GM10266 (cell line): ENCODE results near the gene RNPEPL1.
"Not testable (repeated sequence)": the region's sequence is repeated elsewhere in the genome, so short reads cannot be mapped to it uniquely, and the experiment has no call there.

Experiments used
- DNase-seq: peaks from one replicate; pipeline ENCODE4 v3.0.0; 2012; ENCODE audit errors: extremely low spot score
- TF ChIP-seq, protein P1 (sequence below): IDR thresholded peaks from 2 replicates; pipeline ENCODE4 v1.5.1; 2012; ENCODE audit warnings: mild to moderate bottlenecking, low read depth; ENCODE audit not compliant: control insufficient read depth, insufficient read depth; ENCODE audit errors: missing control alignments

RNPEPL1 gene

DNA sequence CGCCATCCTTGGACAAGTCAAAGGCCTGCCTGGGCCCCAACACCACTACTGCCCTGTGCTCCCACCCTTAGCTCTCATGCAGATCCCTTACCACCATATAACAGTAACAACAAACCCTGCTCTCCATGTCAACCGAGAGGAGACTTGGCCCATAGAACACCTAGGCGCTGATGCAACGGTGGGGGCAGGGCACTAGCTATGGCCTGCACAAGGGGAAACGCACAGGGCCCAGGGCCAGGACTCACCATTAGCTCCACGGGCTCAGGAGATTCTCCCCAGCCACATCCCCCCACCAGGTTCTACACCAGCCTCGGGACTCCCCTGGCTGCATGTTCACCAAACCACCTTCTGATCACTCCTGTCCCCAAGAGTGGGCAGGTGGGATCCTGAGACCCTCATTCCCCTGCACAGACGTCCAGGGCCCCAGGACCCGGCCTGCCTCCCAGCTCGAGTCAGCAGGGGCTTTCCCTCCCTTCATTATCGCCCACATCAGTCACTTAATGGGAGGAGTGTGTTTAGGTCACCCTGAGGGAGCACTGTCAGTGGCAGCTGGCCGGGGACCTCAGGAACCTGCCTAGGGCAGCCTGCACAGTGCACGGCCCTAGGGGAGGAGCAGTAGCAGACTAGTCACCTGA is 39.8 kb upstream of the RNPEPL1 start:
- no peak for DNase-seq
- TF ChIP-seq, protein P1, sequence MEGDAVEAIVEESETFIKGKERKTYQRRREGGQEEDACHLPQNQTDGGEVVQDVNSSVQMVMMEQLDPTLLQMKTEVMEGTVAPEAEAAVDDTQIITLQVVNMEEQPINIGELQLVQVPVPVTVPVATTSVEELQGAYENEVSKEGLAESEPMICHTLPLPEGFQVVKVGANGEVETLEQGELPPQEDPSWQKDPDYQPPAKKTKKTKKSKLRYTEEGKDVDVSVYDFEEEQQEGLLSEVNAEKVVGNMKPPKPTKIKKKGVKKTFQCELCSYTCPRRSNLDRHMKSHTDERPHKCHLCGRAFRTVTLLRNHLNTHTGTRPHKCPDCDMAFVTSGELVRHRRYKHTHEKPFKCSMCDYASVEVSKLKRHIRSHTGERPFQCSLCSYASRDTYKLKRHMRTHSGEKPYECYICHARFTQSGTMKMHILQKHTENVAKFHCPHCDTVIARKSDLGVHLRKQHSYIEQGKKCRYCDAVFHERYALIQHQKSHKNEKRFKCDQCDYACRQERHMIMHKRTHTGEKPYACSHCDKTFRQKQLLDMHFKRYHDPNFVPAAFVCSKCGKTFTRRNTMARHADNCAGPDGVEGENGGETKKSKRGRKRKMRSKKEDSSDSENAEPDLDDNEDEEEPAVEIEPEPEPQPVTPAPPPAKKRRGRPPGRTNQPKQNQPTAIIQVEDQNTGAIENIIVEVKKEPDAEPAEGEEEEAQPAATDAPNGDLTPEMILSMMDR: no peak

DNA sequence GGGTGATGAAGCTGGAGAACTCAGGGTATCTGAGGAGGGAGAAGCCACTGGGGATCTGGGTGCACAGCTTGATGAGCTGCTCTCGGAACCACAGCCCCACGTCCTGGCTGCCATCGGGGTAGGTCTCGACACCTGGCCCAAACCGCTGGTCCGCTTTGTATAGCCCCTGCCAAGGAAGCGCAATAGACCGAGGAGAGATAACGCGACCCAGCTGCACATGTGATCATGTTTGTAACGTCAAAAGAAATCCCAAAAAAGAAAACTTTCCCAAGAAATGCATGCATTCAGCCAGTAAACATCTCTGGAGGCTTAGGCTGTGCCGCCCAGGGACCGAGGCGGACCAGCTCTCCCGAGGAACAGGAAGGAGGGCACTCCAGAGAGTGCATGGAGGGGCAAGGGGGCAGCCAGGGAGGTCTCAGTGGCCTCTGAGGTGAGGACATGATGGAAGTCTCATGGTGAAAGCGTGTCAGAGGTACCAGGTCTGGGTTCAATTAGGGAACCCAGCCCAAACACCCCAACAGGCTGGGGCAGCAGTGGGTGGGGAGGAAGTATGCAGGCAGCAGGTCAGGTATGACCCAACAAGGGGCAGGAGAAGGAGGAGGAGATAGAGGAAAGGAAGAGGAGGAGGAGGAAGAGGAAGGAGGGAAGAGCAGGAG is 38.8 kb upstream of the RNPEPL1 start:
- TF ChIP-seq, protein P1: no peak

DNA sequence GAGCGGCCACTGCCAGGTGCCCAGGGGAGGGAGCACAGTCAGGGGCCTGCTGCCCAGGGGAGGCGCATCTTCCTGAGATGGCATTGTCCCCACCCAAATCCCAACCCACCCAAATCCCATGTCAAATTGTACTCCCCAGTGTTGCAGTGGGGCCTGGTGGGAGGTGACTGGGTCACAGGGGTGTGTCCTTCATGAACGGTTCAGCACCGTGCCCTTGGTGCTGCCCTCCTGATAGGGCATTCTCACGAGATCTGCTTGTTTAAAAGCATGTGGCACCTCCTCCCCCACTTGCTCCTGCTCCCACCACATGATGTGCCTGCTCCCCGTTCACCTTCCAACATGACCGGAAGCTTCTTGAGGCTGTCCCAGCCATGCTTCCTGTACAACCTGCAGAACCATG is 38.1 kb upstream of the RNPEPL1 start:
- TF ChIP-seq, protein P1: no peak
- no peak for DNase-seq

More for the DNA sequence above, 38.8 kb upstream of the RNPEPL1 start:
- no peak for DNase-seq

DNA sequence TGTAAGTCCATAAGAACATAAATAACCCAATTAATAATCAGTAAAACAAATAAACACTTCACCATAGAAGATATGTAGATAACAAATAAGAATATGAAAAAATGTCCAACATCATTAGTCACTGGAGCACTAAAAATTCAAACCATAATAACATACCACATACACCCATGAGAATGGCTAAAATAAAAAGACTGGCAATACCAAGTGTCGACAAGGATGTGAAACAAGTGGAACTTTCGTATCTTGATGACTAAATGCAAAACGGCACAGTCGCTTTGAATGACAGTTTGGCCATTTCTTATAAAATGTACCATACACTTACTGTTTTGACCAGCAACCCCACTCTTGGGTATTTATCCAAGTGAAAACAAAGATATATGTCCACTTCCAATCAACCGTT is 37.2 kb upstream of the RNPEPL1 start:
- TF ChIP-seq, protein P1: no peak
- no peak for DNase-seq

DNA sequence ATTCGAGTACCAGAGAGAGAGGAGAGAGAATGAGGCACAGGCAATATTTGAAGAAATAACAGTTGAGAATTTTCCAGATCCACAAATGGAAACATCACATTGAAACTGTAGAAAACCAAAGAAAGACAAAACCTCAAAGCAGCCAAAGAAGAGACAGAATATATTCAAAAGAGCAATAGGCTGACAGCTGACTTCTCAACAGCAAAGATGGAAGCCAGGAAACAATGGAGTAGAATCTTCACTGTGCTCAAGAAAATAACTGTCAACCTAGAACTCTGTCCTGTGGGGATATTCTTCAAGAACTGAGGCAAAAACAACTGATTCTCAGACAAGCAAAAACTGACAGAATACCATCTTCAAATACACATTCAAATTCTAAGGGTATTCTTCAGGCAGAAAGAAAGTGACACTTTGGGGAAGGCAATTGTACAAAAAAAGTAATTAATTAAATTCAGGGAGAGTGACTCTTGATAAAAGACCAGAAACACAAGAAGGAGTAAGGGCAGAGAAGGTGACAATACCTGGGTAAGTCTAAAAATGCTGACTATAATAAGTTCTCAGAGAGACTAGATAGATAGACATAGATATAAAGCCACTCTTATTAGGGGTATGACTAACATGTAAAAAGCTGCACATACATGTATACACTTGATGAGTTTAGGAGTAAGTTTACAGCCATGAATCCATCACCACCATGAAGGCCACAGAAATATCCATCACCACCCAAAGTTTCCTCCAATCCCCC is 36.1 kb upstream of the RNPEPL1 start:
- DNase-seq: no peak
- TF ChIP-seq, protein P1: no peak

DNA sequence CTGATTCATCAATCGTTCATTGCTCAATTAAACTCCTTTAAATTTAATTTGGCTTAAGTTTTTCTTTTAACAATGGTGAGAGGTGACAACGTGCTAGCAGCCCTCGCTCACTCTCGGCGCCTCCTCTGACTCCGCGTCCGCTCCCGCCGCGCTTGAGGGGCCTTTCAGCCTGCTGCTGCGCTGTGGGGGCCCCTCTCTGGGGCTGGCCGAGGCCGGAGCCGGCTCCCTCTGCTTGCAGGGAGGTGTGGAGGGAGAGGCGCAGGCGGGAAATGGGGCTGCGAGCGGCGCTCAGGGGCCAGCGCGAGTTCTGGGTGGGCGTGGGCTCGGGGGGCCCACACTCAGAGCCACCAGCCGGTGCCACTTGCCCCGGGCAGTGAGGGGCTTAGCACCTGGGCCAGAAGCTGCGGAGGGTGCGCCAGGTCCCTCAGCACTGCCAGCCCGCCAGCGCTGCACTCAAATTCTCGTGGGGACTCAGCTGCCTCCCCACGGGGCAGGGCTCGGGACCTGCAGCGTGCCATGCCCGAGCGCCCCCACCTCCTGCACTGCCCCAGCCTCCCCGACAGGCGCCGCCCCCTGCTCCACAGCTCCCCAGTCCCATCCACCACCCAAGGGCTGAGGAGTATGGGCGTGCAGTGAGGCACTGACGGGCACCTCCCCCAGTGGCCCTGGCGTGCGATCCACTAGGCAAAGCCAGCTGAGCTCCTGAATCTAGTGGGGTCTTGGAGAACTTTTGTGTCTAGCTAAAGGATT is 30.1 kb upstream of the RNPEPL1 start:
- TF ChIP-seq, protein P1: no peak
- no peak for DNase-seq

DNA sequence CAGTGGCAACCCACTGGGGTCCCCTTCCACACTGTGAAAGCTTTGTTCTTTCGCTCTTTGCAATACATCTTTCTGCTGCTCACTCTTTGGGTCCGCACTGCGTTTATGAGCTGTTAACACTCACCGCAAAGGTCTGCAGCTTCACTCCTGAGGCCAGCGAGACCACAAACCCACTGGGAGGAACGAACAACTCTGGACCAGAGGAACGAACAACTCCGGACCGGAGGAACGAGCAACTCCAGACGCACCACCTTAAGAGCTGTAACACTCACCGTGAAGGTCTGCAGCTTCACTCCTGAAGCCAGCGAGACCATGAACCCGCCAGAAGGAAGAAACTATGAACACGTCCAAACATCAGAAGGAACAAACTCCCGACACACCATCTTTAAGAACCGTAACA is 29.2 kb upstream of the RNPEPL1 start:
- not testable (repeated sequence) for DNase-seq
